BE2C (cell line): ENCODE measurements around the gene GALE.
A peak's percentile ranks its signal among the peaks of the same experiment; 100 is the strongest.

Experiments used
- DNase-seq: peaks from one replicate; pipeline ENCODE4 v3.0.0-alpha.2; 2020
- H3K27me3 ChIP-seq: fragments of 250-450 bp; sonication (Bioruptor Pico); 2 replicates; pipeline ENCODE4 v1.5.1; 2020; ENCODE audit warnings: mild to moderate bottlenecking
- H3K36me3 ChIP-seq: fragments of 250-450 bp; sonication (Bioruptor Pico); 2 replicates; pipeline ENCODE4 v1.5.1; 2020; ENCODE audit warnings: mild to moderate bottlenecking
- H3K4me1 ChIP-seq: fragments of 250-450 bp; sonication (Bioruptor Pico); 2 replicates; pipeline ENCODE4 v1.5.1; 2020
- H3K4me3 ChIP-seq: 2 replicates; pipeline ENCODE4 v1.5.1; 2011; ENCODE audit warnings: low read depth, low read length
- H3K9me3 ChIP-seq: fragments of 250-450 bp; sonication (Bioruptor Pico); 2 replicates; pipeline ENCODE4 v1.5.1; 2020
- CTCF ChIP-seq: IDR thresholded peaks from 2 replicates; pipeline ENCODE4 v1.5.1; 2012; ENCODE audit warnings: mild to moderate bottlenecking, low read depth, low read length

Gene GALE

DNA sequence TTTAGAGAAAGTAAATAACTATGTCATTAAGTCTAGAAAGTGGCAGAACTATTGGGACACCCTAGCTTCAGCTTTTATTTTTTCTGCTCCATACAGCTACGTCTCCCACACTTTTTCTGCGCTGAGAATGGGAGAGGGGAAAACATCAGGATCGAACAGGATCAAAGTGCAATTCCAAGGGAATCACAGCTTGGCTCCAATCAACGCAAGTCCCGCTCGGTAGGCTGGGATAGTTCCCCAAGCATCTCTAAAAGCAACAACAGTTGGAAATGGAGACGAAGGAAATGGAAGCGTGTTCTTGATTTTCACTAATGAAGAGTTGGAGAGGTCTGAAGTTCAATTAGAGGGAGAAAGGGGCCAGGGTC, 24.1 kb upstream of the GALE start:
- no peak for TF ChIP-seq CTCF

DNA sequence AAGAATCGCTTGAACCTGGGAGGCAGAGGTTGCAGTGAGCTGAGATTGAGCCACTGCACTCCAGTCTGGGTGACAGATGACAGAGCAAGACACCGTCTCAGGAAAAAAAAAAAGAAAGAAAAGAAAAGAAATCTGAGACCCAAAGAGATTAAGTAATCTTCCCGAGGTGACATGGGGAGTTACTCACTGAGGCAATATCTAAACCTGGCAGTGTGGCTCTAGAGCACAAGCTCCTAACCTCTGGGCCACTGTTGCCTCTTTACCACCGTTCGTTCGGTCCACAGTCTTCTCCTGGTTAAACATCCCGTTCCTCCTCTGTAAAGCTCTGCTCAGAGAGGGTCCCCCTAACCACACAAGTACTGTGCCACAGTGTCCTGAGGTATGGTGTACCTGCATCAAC, 23.2 kb upstream of the GALE start:
- H3K36me3 ChIP-seq = no peaks in the 10 kb centered on the region
- no peaks in the 10 kb centered on the region for H3K4me1 ChIP-seq
- no peak overlapping the region for H3K4me3 ChIP-seq
- H3K9me3 ChIP-seq = no peaks in the 10 kb centered on the region
- no peak for TF ChIP-seq CTCF
- no peaks in the 10 kb centered on the region for H3K27me3 ChIP-seq
- no peak for DNase-seq

More for the DNA sequence above, 24.1 kb upstream of the GALE start:
- Histone ChIP-seq H3K27me3 (no peaks in the 10 kb centered on the region), H3K9me3 (no peaks in the 10 kb centered on the region), H3K4me3 (peak overlapping the region; percentile 91), H3K36me3 (no peaks in the 10 kb centered on the region), H3K4me1 (no peaks in the 10 kb centered on the region)
- no peak for DNase-seq

DNA sequence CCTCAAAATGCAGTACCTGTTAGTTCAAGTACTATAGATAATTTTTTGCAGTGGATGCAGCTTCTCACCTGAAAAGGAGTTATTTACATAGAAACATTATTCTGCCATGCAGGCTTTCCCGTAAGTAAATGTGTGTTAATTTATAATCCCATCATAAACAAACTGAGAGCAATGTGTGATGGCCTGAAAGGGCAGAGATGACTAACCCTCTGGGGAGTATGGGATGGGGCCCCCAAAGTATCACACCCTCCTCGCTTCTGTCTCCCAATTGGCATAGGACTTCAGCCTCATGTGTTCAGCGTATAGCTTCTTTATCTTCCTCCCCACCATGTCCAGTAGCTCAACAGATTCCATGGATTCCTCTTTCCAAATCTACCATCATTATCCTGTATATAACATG, 17.1 kb upstream of the GALE start:
- no peak for DNase-seq
- Histone ChIP-seq H3K9me3 (no peaks in the 10 kb centered on the region), H3K36me3 (no peaks in the 10 kb centered on the region), H3K27me3 (no peaks in the 10 kb centered on the region), H3K4me3 (no peak overlapping the region), H3K4me1 (no peaks in the 10 kb centered on the region)
- no peak for TF ChIP-seq CTCF

DNA sequence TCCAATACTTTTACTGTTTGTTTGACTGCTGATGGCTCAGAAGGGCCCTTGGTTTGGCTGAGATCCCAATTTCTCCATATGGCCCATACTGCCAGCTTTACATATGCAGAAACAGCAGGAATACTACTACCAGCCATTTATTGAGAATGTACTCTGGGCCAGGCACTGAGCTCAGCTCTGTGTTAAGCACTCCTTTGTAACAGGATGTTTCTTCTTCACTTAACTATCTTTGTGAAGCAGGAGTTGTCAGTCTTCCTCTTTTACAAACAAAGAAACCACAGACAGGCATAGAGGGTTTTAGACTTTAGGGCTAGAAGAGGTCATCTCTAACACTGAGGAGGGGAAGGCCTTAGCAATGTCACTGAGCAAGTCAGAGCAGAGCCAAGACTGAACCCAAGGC, 16.4 kb upstream of the GALE start:
- no peak for TF ChIP-seq CTCF
- Histone ChIP-seq H3K4me3 (no peak overlapping the region), H3K27me3 (no peaks in the 10 kb centered on the region), H3K9me3 (no peaks in the 10 kb centered on the region), H3K36me3 (no peaks in the 10 kb centered on the region), H3K4me1 (no peaks in the 10 kb centered on the region)
- DNase-seq = no peak

- Histone ChIP-seq H3K4me3 (no peak overlapping the region), H3K27me3 (no peaks in the 10 kb centered on the region), H3K4me1 (no peaks in the 10 kb centered on the region), H3K9me3 (no peaks in the 10 kb centered on the region), H3K36me3 (no peaks in the 10 kb centered on the region)
- TF ChIP-seq CTCF = no peak
- no peak for DNase-seq
These were observed 15.8 kb upstream of the GALE start for GRCh38 chr1:23816361-23816760.

GRCh38 chr1:23814016-23814415, 13.5 kb upstream of the GALE start:
- Histone ChIP-seq H3K36me3 (no peaks in the 10 kb centered on the region), H3K9me3 (no peaks in the 10 kb centered on the region), H3K4me1 (no peaks in the 10 kb centered on the region), H3K27me3 (no peaks in the 10 kb centered on the region), H3K4me3 (no peak overlapping the region)
- TF ChIP-seq CTCF = no peak
- no peak for DNase-seq
